ENCODE results near the gene NINL.

The NINL gene

DNA sequence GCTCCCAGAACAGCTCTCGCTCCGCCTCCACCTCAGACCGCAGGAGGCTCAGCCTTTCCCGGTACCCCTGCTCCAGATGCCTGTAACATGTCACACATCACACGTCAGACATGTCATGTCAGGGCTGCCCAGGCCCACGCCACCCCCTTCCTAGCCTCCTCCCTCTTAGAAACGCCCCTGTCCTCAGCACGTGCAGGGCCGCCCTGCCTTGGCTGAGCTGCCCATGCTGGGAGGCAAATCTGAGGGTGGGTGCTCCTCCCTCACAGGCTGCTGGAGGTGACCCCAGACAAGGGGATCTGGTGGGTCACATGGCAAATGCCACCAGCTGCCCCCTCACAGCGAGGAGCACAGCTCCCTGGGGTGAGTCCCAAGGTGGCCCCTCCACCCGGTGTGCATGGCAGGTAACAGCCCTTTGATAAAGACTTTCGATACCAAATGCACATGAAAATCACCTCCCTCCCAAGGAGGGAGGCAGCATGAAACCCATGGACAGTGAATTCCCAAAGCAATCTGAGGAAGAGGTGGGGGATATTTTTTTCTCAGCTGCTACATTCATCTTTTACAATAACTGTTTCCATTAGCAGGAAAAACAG, 93.8 kb downstream of the NINL start:
- no peak for DNase-seq (ENCODE audit: low spot score)
- Histone ChIP-seq H3K36me3 (ENCODE audit: low read depth) (no peaks in the 10 kb centered on the region), H3K27me3 (ENCODE audit: insufficient read depth, poor library complexity, severe bottlenecking) (no peaks in the 10 kb centered on the region), H3K9me3 (ENCODE audit: severe bottlenecking) (no peaks in the 10 kb centered on the region), H3K4me1 (ENCODE audit: insufficient read depth, poor library complexity, severe bottlenecking) (peaks cover 3% of the 10 kb centered on the region), H3K27ac (ENCODE audit: poor library complexity, severe bottlenecking) (no peak overlapping the region), H3K4me3 (ENCODE audit: severe bottlenecking) (no peak overlapping the region)
- TF ChIP-seq, protein P1, sequence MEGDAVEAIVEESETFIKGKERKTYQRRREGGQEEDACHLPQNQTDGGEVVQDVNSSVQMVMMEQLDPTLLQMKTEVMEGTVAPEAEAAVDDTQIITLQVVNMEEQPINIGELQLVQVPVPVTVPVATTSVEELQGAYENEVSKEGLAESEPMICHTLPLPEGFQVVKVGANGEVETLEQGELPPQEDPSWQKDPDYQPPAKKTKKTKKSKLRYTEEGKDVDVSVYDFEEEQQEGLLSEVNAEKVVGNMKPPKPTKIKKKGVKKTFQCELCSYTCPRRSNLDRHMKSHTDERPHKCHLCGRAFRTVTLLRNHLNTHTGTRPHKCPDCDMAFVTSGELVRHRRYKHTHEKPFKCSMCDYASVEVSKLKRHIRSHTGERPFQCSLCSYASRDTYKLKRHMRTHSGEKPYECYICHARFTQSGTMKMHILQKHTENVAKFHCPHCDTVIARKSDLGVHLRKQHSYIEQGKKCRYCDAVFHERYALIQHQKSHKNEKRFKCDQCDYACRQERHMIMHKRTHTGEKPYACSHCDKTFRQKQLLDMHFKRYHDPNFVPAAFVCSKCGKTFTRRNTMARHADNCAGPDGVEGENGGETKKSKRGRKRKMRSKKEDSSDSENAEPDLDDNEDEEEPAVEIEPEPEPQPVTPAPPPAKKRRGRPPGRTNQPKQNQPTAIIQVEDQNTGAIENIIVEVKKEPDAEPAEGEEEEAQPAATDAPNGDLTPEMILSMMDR (IDR thresholded peaks at IDR 0.05; ENCODE audit: poor library complexity, severe bottlenecking), result no peak
- no peak for ATAC-seq (ENCODE audit: low read depth)

DNA sequence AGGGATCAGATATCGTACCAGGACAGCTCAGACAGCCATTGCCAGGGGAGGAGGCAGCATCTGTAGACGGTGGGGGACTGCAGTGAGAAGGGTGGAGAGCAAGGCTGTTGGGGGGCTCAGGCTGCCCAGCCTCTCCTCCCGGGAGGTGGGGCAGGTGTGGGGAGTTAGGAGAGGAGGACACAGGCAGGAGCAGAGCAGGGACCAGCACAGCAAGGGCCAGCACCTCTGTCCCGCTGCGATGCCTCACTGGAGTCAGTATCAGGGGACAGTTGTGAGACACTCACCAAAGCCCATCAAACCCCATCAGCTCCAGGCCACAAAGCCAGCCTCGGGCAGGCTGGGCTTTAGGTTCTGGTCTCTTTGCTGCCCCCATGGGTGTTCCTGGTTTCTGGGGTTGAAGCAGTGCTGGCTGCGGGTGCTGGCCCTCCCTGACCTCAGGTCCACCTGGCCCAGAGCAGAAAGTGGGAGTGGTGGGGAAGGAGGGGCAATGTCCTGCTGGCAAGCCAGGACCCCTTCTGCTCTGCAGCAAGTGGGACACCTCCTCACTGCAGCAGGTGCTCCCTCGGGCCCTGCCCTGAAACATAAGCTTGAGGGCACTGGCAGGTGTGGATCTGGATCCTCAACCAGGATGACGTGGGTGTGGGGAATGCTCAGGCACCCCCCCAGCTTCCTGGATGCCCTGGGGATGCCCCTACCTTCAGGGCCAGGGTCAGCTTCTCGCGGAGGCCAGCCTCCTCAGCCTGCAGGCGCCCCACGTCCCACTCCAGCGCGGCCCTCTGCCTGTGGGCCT, 94.5 kb downstream of the NINL start:
- ATAC-seq (ENCODE audit: low read depth) (no peak), DNase-seq (ENCODE audit: low spot score) (peak; percentile 52)
- H3K9me3 ChIP-seq (ENCODE audit: severe bottlenecking), result no peaks in the 10 kb centered on the region
- no peak overlapping the region for H3K4me3 ChIP-seq (ENCODE audit: severe bottlenecking)
- TF ChIP-seq, protein P1 (IDR thresholded peaks at IDR 0.05; ENCODE audit: poor library complexity, severe bottlenecking), result no peak
- H3K27me3 ChIP-seq (ENCODE audit: insufficient read depth, poor library complexity, severe bottlenecking), result no peaks in the 10 kb centered on the region
- peaks cover 8% of the 10 kb centered on the region for H3K4me1 ChIP-seq (ENCODE audit: insufficient read depth, poor library complexity, severe bottlenecking)
- no peaks in the 10 kb centered on the region for H3K36me3 ChIP-seq (ENCODE audit: low read depth)
- H3K27ac ChIP-seq (ENCODE audit: poor library complexity, severe bottlenecking), result no peak overlapping the region

DNA sequence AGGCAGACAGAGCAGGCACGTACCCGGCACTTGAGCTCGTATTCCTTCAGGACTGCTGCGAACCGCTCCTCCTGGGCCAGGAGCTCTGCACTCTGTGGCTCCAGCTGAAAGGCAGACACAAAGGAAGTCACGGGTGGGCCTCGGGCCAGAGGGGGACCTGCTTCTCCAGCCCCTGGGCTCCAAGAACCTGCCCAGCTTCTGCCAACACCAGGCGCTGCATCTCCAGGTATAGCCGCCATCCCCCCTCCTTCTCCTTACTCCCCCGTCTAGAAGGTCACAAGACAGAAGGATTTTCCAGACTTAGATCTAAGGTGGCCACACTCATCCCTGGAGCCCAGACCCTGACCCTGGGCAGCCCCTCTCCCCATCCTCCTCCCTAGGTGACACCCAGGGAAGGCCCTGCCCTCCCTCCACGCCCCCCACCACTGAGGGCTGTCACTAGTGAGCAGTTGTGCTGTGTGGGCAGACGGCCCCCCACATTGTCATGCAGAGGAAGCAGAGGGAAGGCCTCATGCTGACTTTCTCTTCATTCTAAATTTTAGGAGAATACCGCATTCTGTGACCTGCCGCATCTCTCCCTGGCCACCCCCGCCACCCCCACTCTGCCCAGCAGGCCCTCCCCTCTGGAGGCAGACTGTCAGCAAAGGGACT, 96.0 kb downstream of the NINL start:
- Histone ChIP-seq H3K27me3 (ENCODE audit: insufficient read depth, poor library complexity, severe bottlenecking) (no peaks in the 10 kb centered on the region), H3K36me3 (ENCODE audit: low read depth) (no peaks in the 10 kb centered on the region), H3K27ac (ENCODE audit: poor library complexity, severe bottlenecking) (no peak overlapping the region), H3K9me3 (ENCODE audit: severe bottlenecking) (no peaks in the 10 kb centered on the region), H3K4me3 (ENCODE audit: severe bottlenecking) (no peak overlapping the region), H3K4me1 (ENCODE audit: insufficient read depth, poor library complexity, severe bottlenecking) (peaks cover 23% of the 10 kb centered on the region)
- no peak for ATAC-seq (ENCODE audit: low read depth)
- TF ChIP-seq, protein P1 (IDR thresholded peaks at IDR 0.05; ENCODE audit: poor library complexity, severe bottlenecking), result no peak
- peak; percentile 54 for DNase-seq (ENCODE audit: low spot score)

DNA sequence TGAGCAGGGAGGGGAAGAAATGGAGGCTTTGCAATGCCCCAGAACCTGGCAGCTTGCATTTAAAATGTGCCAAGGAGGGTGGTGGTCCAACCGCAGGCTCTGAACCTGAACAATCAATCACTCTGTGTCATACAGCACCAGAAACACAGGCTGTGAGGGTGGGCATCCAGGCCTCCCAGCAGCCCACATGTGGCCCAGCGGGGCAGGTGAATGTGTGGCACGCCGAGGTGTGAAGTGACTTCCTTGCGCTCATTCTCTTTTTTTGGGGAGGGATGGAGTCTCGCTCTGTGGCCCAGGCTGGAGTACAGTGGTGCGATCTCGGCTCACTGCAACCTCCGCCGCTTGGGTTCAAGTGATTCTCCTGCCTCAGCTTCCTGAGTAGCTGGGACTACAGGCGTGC, 97.4 kb downstream of the NINL start:
- Histone ChIP-seq H3K9me3 (ENCODE audit: severe bottlenecking) (no peaks in the 10 kb centered on the region), H3K4me3 (ENCODE audit: severe bottlenecking) (no peak overlapping the region), H3K27me3 (ENCODE audit: insufficient read depth, poor library complexity, severe bottlenecking) (no peaks in the 10 kb centered on the region), H3K36me3 (ENCODE audit: low read depth) (no peaks in the 10 kb centered on the region), H3K27ac (ENCODE audit: poor library complexity, severe bottlenecking) (no peak overlapping the region), H3K4me1 (ENCODE audit: insufficient read depth, poor library complexity, severe bottlenecking) (peaks cover 29% of the 10 kb centered on the region)
- DNase-seq (ENCODE audit: low spot score), result peak; percentile 39
- ATAC-seq (ENCODE audit: low read depth), result no peak
- TF ChIP-seq, protein P1 (IDR thresholded peaks at IDR 0.05; ENCODE audit: poor library complexity, severe bottlenecking), result no peak

Measured in RWPE2 (cell line).